ENCODE results near the gene CHN1.

The CHN1 gene

DNA sequence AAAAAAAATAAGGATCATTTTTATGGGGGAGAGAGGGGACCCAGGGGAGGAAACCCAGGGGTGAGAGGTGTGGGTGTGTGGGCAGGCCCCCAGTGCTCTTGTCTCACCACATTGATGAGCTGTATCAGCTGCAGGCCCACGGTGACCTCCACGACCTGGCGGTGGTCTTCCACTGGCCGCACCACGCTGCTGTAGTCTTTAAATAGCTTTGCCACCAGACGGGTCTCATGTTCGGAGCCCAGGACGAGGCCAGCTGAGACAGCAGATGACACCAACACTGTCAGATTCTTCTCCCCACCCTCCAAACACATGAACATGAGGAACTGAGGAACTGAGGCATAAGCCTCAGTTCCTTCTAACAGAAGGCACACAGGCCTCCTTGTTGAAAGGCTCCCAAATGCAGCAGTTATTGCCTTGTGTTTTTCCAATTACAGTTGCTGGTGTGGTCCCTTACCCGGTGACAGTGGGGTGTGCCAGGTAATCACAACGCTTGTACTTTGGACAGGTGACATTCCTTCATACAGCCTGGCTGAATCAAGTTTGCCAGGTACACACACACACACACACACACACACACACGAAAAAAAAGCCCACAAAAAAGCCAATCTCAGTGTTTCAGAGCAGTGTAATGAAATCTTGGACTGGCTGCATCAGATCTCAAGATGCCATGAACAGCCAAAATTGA, 245.7 kb downstream of the CHN1 start:
- no peak for DNase-seq

DNA sequence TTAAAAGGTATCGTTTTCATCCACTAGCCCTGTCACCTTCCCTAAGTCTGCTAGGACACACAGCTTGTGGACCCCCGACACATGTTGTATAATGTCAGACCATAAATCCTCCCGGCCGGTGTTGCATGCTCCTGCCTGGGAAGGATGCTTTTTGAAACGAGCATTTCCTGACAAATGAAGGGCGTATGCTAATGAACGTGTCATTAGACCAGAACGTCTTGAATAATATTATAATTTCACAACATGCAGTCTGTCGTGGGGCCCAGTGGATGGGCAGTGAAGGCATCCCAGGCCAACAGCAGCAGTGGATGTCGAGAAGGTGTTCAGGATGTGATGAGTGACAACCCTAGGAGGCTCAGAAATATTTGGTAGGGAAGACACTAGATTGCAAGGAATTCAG, 248.4 kb downstream of the CHN1 start:
- DNase-seq = peak; percentile 93

GRCh38 chr2:174753038-174753633, 252.0 kb downstream of the CHN1 start:
- no peak for DNase-seq

GRCh38 chr2:174752403-174753037, 252.7 kb downstream of the CHN1 start:
- no peak for DNase-seq

DNA sequence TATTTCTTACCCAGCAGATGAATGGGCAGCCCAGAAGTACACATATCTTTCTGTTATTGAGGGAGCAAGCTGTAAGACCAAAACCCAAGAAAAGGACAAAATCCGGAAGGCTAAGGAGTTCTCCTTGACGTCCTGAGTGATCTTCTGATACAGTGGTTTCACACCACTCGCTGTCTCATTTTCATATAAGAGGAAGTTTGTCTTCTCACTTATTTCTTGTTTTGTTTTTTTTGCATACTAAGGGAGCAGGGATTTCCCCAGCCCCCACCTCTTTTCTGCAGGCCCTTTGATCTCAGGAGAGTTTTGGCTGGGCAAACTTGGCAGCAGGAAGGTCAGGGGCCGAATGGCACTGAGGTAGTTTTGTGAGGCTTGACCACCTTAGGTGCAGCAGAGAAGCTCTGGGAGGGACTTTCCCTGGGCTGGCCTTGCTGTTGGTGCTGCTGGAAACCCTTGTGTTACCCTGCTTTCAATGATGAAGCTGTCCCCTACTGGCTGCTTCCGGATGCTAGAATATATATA, 254.2 kb downstream of the CHN1 start:
- DNase-seq = no peak

- DNase-seq = no peak
Observed at GRCh38 chr2:174749793-174750192, 255.4 kb downstream of the CHN1 start.

DNA sequence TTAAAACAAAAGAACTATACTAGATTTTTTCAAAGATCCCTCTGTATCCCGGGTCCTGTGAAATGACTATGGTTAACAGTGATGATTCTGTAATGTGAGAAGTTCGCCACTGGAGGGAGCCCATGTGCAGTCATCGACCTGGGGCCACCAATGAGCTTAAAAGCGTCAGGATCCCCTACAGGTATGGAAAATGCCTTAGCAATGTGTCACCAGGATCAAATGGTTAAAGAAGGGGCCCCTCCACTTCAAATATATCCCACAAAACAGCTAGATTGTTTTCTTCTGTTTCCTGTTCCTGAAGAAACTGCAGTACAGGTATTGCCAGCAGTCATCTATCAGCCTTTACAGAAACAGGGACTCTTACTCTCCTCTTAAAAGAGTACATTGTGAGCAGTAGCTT, 256.2 kb downstream of the CHN1 start:
- DNase-seq = peak; percentile 86
